PFSK-1 (cell line): Measurements from ENCODE around the gene HHATL.

Experiments used
- FOXP2 ChIP-seq: optimal IDR thresholded peaks from 2 replicates; pipeline ENCODE3; 2011; ENCODE audit warnings: borderline replicate concordance, control low read depth, inconsistent platforms; ENCODE audit not compliant: insufficient read depth; ENCODE audit errors: extremely low read length, extremely low read depth
- POLR2AphosphoS5 ChIP-seq: IDR thresholded peaks from 2 replicates; pipeline ENCODE4 v1.6.1; 2012; ENCODE audit warnings: low read depth, mild to moderate bottlenecking, control low read depth, low read length, moderate library complexity
- REST ChIP-seq, 2 experiments: IDR thresholded peaks; 2 replicates each; pipeline versions ENCODE4 v1.6.1 to v1.8.0; 2011 to 2012; ENCODE audit warnings: low read depth in 2 of 2, low read length in 2 of 2, control low read depth in 1 of 2, inconsistent platforms in 1 of 2, mild to moderate bottlenecking in 1 of 2, moderate library complexity in 1 of 2; ENCODE audit not compliant: insufficient read depth in 1 of 2
- SIN3A ChIP-seq: IDR thresholded peaks from 2 replicates; pipeline ENCODE4 v1.6.1; 2012; ENCODE audit warnings: mild to moderate bottlenecking, low read length, moderate library complexity, borderline replicate concordance; ENCODE audit not compliant: insufficient read depth
- TAF1 ChIP-seq: IDR thresholded peaks from 2 replicates; pipeline ENCODE4 v1.6.1; 2012; ENCODE audit warnings: low read length, control low read depth, borderline replicate concordance; ENCODE audit not compliant: insufficient read depth

HHATL gene

GRCh38 chr3:42708611-42709151 is 6.1 kb upstream of the HHATL start:
- TF ChIP-seq FOXP2 (no peak), POLR2AphosphoS5 (no peak), TAF1 (no peak), SIN3A (no peak), REST (IDR thresholded peaks at IDR 0.05; ENCODE audit: insufficient read depth in 1 of 2, low read depth in 2 of 2, low read length in 2 of 2) (no peak)

- TF ChIP-seq REST (IDR thresholded peaks at IDR 0.05; ENCODE audit: insufficient read depth in 1 of 2, low read depth in 2 of 2, low read length in 2 of 2) (no peak), POLR2AphosphoS5 (no peak), SIN3A (no peak), TAF1 (no peak), FOXP2 (no peak)
Measured at GRCh38 chr3:42707620-42708355, 5.2 kb upstream of the HHATL start.

GRCh38 chr3:42706721-42707619 is 4.4 kb upstream of the HHATL start:
- TF ChIP-seq SIN3A (no peak), REST (IDR thresholded peaks at IDR 0.05; ENCODE audit: insufficient read depth in 1 of 2, low read depth in 2 of 2, low read length in 2 of 2) (no peak), TAF1 (no peak), FOXP2 (no peak), POLR2AphosphoS5 (no peak)

GRCh38 chr3:42705962-42706585 is 3.5 kb upstream of the HHATL start:
- no peak for TF ChIP-seq SIN3A
- TF ChIP-seq TAF1, result no peak
- no peak for TF ChIP-seq REST (IDR thresholded peaks at IDR 0.05; ENCODE audit: insufficient read depth in 1 of 2, low read depth in 2 of 2, low read length in 2 of 2)
- TF ChIP-seq POLR2AphosphoS5, result no peak
- no peak for TF ChIP-seq FOXP2
